Endodermal cell (in vitro differentiated cells): Measurements from ENCODE around the gene FILIP1L. TPM values are rescaled to one million over a fixed set of nuclear protein-coding genes. Genes with fewer than 3 reads are reported as not detected.

Experiments used
- DNase-seq: peaks from one replicate; pipeline ENCODE4 v3.0.0-alpha.2; 2017
- H3K27ac ChIP-seq: 2 replicates; pipeline ENCODE4 v1.5.1; 2013; ENCODE audit warnings: mild to moderate bottlenecking, low read depth, low read length, moderate library complexity
- H3K27me3 ChIP-seq: 2 replicates; pipeline ENCODE4 v1.6.1; 2013; ENCODE audit warnings: mild to moderate bottlenecking, low read length, moderate library complexity; ENCODE audit not compliant: insufficient read depth, control insufficient read depth, poor library complexity, severe bottlenecking
- H3K36me3 ChIP-seq: 2 replicates; pipeline ENCODE4 v1.7.0; 2013; ENCODE audit warnings: mild to moderate bottlenecking, low read length, moderate library complexity; ENCODE audit not compliant: control insufficient read depth, insufficient read depth
- H3K4me1 ChIP-seq: one replicate; pipeline ENCODE4 v1.7.0; 2013; ENCODE audit warnings: low read length; ENCODE audit not compliant: control insufficient read depth, insufficient read depth
- H3K4me3 ChIP-seq: 2 replicates; pipeline ENCODE4 v1.5.1; 2013; ENCODE audit warnings: mild to moderate bottlenecking, low read length, moderate library complexity
- H3K9ac ChIP-seq: 2 replicates; pipeline ENCODE4 v1.6.1; 2013; ENCODE audit warnings: mild to moderate bottlenecking, low read length, moderate library complexity; ENCODE audit not compliant: poor library complexity, severe bottlenecking; ENCODE audit errors: extremely low read depth
- H3K9me3 ChIP-seq: 2 replicates; pipeline ENCODE4 v1.6.1; 2013; ENCODE audit warnings: mild to moderate bottlenecking, low read length, moderate library complexity; ENCODE audit not compliant: control insufficient read depth
- H3K27ac Mint-ChIP-seq: 2 replicates; pipeline ENCODE4 v1.8.0; 2020; ENCODE audit warnings: mixed read lengths
- H3K27me3 Mint-ChIP-seq: 2 replicates; pipeline ENCODE4 v1.8.0; 2021; ENCODE audit warnings: mild to moderate bottlenecking, mixed read lengths; ENCODE audit not compliant: insufficient read depth
- H3K36me3 Mint-ChIP-seq: 2 replicates; pipeline ENCODE4 v1.8.0; 2020; ENCODE audit warnings: low read depth, mixed read lengths
- H3K4me1 Mint-ChIP-seq: 2 replicates; pipeline ENCODE4 v1.8.0; 2020; ENCODE audit warnings: mixed read lengths
- H3K4me3 Mint-ChIP-seq: 2 replicates; pipeline ENCODE4 v1.8.0; 2020; ENCODE audit warnings: mild to moderate bottlenecking, moderate library complexity, mixed read lengths
- H3K9me3 Mint-ChIP-seq: 2 replicates; pipeline ENCODE4 v1.8.0; 2020; ENCODE audit warnings: mild to moderate bottlenecking, mixed read lengths
- CTCF ChIP-seq: fragments of 200-600 bp; sonication (generic); conservative IDR thresholded peaks from 2 replicates; pipeline ENCODE4 v1.5.0; 2021; ENCODE audit warnings: antibody characterized with exemption, mild to moderate bottlenecking
- WGBS, 2 experiments: methylation state at CpG; one replicate each; pipeline versions ENCODE4 v1.1.5 to v1.1.7; 2013; ENCODE audit warnings: missing lambda C conversion rate in 2 of 2, mixed read lengths in 1 of 2; ENCODE audit not compliant: insufficient coverage in 1 of 2, insufficient read length in 1 of 2; 5-methylcytosine and 5-hydroxymethylcytosine counted together
- total RNA-seq, 2 donors: library from RNA; stranded (reverse); fragmentation: NEBNext Ultra II Directional in 1 of 2; extraction: Animal tissue kit (Norgen Biotek cat#: 25700) in 1 of 2; gene quantifications; 2 replicates in 1 of 2; 3 replicates in 1 of 2; pipeline ENCODE4 v1.2.1, GENCODE V29; 2021

Gene FILIP1L
- total RNA-seq, 2 donors from 2014 or later = 0.84 to 2.5 TPM

GRCh38 chr3:99945328-99945995 is 168.8 kb downstream of the FILIP1L start:
- peak overlapping the region; percentile 58 for H3K27ac ChIP-seq
- no peak overlapping the region for H3K9ac ChIP-seq
- WGBS, 2 experiments = 60 to 80% methylated on average over 2 to 5 of the region's 5 CpGs
- H3K9me3 Mint-ChIP-seq = no peaks in the 10 kb centered on the region
- no peak for TF ChIP-seq CTCF
- no peaks in the 10 kb centered on the region for H3K36me3 ChIP-seq
- H3K27me3 Mint-ChIP-seq = no peaks in the 10 kb centered on the region
- peak overlapping the region; percentile 22 for H3K27ac Mint-ChIP-seq
- peaks cover 26% of the 10 kb centered on the region for H3K4me1 Mint-ChIP-seq
- no peaks in the 10 kb centered on the region for H3K9me3 ChIP-seq
- peaks cover 15% of the 10 kb centered on the region for H3K4me1 ChIP-seq
- no peak overlapping the region for H3K4me3 ChIP-seq
- H3K36me3 Mint-ChIP-seq = no peaks in the 10 kb centered on the region
- no peak for DNase-seq
- H3K27me3 ChIP-seq = no peaks in the 10 kb centered on the region
- H3K4me3 Mint-ChIP-seq = no peak overlapping the region

DNA sequence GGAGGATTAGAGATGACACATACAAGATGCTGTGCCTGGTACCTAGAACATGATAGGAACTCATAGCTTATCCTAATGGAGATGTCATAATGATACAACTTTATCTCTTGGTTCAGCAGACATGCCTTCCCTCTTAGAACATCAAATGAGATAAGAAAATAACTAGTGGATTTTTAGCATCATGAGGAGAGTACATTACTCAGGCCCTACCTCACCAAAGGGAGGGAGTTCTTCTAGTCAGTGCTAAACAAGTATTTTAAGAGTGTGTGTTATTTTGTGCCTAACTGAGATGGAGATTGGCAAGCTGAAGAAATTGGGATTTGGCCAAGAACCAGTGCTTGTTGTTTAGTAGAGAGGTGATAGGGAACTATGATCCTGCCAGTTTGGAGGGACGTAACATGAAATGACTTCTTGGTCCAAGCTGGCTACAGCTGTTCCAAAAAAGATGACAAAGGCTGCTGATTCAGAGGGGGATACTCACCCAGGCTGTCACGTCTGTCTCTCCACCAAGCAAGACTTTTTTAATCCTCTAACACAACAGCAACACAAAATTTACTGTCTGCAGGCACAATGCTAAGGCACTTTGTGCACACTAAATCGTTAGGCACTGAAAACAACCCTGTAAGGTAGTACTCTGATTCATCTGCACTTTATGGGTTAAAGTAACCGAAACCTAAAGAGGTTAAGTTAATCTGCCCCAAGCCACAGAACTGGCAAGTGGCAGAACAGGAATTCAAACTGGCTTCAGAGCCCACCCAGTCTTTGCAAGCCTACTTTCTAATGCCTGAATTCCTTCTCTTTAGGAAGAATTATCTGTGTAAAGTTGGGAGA is 170.2 kb downstream of the FILIP1L start:
- Histone ChIP-seq H3K4me1 (peaks cover 15% of the 10 kb centered on the region), H3K4me3 (no peak overlapping the region), H3K36me3 (no peaks in the 10 kb centered on the region), H3K27me3 (no peaks in the 10 kb centered on the region), H3K9ac (no peak overlapping the region), H3K9me3 (no peaks in the 10 kb centered on the region), H3K27ac (no peak overlapping the region)
- WGBS, 2 experiments = 75 to 80% methylated on average over 2 to 4 of the region's 4 CpGs
- no peaks in the 10 kb centered on the region for H3K9me3 Mint-ChIP-seq
- peaks cover 24% of the 10 kb centered on the region for H3K4me1 Mint-ChIP-seq
- H3K4me3 Mint-ChIP-seq = no peak overlapping the region
- no peak for TF ChIP-seq CTCF
- H3K27me3 Mint-ChIP-seq = no peaks in the 10 kb centered on the region
- DNase-seq = no peak
- no peaks in the 10 kb centered on the region for H3K36me3 Mint-ChIP-seq
- H3K27ac Mint-ChIP-seq = no peak overlapping the region

DNA sequence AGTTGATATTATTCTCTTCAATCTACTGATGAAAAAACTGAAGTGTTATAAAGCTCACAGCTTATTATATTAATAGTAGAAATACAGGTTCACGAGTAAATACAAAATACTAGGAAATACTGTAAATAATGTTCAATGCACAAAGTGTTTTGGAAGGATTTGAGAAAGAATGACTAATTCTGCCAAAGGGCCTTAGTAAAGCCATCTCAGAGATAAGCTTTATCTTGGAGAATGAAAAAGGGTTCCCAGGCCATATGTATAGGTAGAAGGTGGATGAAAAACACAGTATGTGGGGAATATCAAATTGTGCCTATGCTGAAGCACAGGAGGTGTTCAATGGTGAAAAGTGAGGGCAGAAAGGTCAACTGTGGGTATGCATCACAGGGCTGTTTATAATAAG is 173.1 kb downstream of the FILIP1L start:
- peaks cover 43% of the 10 kb centered on the region for H3K4me1 Mint-ChIP-seq
- no peaks in the 10 kb centered on the region for H3K9me3 ChIP-seq
- H3K36me3 ChIP-seq = no peaks in the 10 kb centered on the region
- DNase-seq = no peak
- H3K9me3 Mint-ChIP-seq = no peaks in the 10 kb centered on the region
- H3K27me3 ChIP-seq = no peaks in the 10 kb centered on the region
- no peak for TF ChIP-seq CTCF
- H3K36me3 Mint-ChIP-seq = no peaks in the 10 kb centered on the region
- 100% methylated on average over 1 of the region's 1 CpG; no CpG with 5 or more reads in 1 of the 2 experiments for WGBS, 2 experiments
- no peak overlapping the region for H3K9ac ChIP-seq
- H3K27ac Mint-ChIP-seq = no peak overlapping the region
- peaks cover 20% of the 10 kb centered on the region for H3K4me1 ChIP-seq
- H3K27me3 Mint-ChIP-seq = no peaks in the 10 kb centered on the region
- no peak overlapping the region for H3K4me3 ChIP-seq
- H3K27ac ChIP-seq = no peak overlapping the region
- H3K4me3 Mint-ChIP-seq = no peak overlapping the region
